ENCODE measurements around the gene PARP15.
"Not testable (repeated sequence)": the region's sequence is repeated elsewhere in the genome, so short reads cannot be mapped to it uniquely, and the experiment has no call there.

PARP15 gene

GRCh38 chr3:122577409-122578031 is at the start of gene PARP15:
PARP15 (plus strand) TSS chr3:122577650; CDS start chr3:122577668, 18 bp downstream.
- no peak for DNase-seq (ENCODE audit: low read depth in 2 of 2)

- no peak for DNase-seq (ENCODE audit: low read depth in 2 of 2)
Measured at GRCh38 chr3:122530164-122530563, 47.3 kb upstream of the PARP15 start.

GRCh38 chr3:122533480-122533879 is 44.0 kb upstream of the PARP15 start:
- no peak for DNase-seq (ENCODE audit: low read depth in 2 of 2)

- DNase-seq (ENCODE audit: low read depth in 2 of 2): peak in 1 of 2 donors; percentile 3
Measured at GRCh38 chr3:122533931-122534334, 43.5 kb upstream of the PARP15 start.

- no peak for DNase-seq (ENCODE audit: low read depth in 2 of 2)
Measured at GRCh38 chr3:122535964-122536631, 41.4 kb upstream of the PARP15 start.

- no peak for DNase-seq (ENCODE audit: low read depth in 2 of 2)
Measured at GRCh38 chr3:122536632-122537001, 40.8 kb upstream of the PARP15 start.

GRCh38 chr3:122538956-122539490 is 38.4 kb upstream of the PARP15 start:
- DNase-seq (ENCODE audit: low read depth in 2 of 2): no peak

- DNase-seq (ENCODE audit: low read depth in 2 of 2): no peak
Measured at GRCh38 chr3:122546151-122546550, 31.3 kb upstream of the PARP15 start.

- no peak for DNase-seq (ENCODE audit: low read depth in 2 of 2)
Measured at GRCh38 chr3:122548076-122548475, 29.4 kb upstream of the PARP15 start.

- no peak for DNase-seq (ENCODE audit: low read depth in 2 of 2)
Measured at GRCh38 chr3:122548619-122549018, 28.8 kb upstream of the PARP15 start.

- DNase-seq (ENCODE audit: low read depth in 2 of 2): no peak
Measured at GRCh38 chr3:122553171-122553570, 24.3 kb upstream of the PARP15 start.

- no peak for DNase-seq (ENCODE audit: low read depth in 2 of 2)
Measured at GRCh38 chr3:122555275-122556071, 22.0 kb upstream of the PARP15 start.

- DNase-seq (ENCODE audit: low read depth in 2 of 2): no peak
Measured at GRCh38 chr3:122557356-122557755, 20.1 kb upstream of the PARP15 start.

GRCh38 chr3:122558605-122559004 is 18.8 kb upstream of the PARP15 start:
- no peak for DNase-seq (ENCODE audit: low read depth in 2 of 2)

GRCh38 chr3:122559906-122560305 is 17.5 kb upstream of the PARP15 start:
- DNase-seq (ENCODE audit: low read depth in 2 of 2): no peak

- DNase-seq (ENCODE audit: low read depth in 2 of 2): peak; percentile 23 to 41
Measured at GRCh38 chr3:122560680-122561079, 16.8 kb upstream of the PARP15 start.

- no peak for DNase-seq (ENCODE audit: low read depth in 2 of 2)
Measured at GRCh38 chr3:122562923-122563716, 14.3 kb upstream of the PARP15 start.

- no peak for DNase-seq (ENCODE audit: low read depth in 2 of 2)
Measured at GRCh38 chr3:122563717-122564025, 13.8 kb upstream of the PARP15 start.

- DNase-seq (ENCODE audit: low read depth in 2 of 2): peak; percentile 78 to 81
Measured at GRCh38 chr3:122564155-122564912, 13.1 kb upstream of the PARP15 start, which contains the start of the genes DTX3L and PARP9. DTX3L (plus strand) TSS chr3:122564338; CDS start chr3:122564427, 89 bp downstream. PARP9 (minus strand) TSS chr3:122564300; CDS start chr3:122559620, 4,680 bp downstream.

GRCh38 chr3:122568131-122568530 is 9.3 kb upstream of the PARP15 start:
- not testable (repeated sequence) for DNase-seq (ENCODE audit: low read depth in 2 of 2)

GRCh38 chr3:122568755-122569154 is 8.7 kb upstream of the PARP15 start:
- DNase-seq (ENCODE audit: low read depth in 2 of 2): no peak

Measured in activated CD8-positive, alpha-beta memory T cell treated with anti-CD3 and anti-CD28 coated beads for 4 hours (primary cell).